Loucy (cell line): Measurements from ENCODE around the gene GAS6.

Experiments used
- CTCF ChIP-seq: fragments of 200-600 bp; sonication (generic); conservative IDR thresholded peaks from 2 replicates; pipeline ENCODE4 v1.5.1; 2014; ENCODE audit warnings: mild to moderate bottlenecking, antibody characterized with exemption, low read length
- EZH2phosphoT487 ChIP-seq: fragments of 200-600 bp; IDR thresholded peaks from 2 replicates; pipeline ENCODE4 v1.6.1; 2018; ENCODE audit warnings: antibody characterized with exemption, mild to moderate bottlenecking, moderate library complexity, borderline replicate concordance

GRCh38 chr13:113848020-113848419 is 15.9 kb downstream of the GAS6 start:
- TF ChIP-seq CTCF (no peak), EZH2phosphoT487 (no peak)
